ENCODE data around the gene CCNI2.

CCNI2 gene

DNA sequence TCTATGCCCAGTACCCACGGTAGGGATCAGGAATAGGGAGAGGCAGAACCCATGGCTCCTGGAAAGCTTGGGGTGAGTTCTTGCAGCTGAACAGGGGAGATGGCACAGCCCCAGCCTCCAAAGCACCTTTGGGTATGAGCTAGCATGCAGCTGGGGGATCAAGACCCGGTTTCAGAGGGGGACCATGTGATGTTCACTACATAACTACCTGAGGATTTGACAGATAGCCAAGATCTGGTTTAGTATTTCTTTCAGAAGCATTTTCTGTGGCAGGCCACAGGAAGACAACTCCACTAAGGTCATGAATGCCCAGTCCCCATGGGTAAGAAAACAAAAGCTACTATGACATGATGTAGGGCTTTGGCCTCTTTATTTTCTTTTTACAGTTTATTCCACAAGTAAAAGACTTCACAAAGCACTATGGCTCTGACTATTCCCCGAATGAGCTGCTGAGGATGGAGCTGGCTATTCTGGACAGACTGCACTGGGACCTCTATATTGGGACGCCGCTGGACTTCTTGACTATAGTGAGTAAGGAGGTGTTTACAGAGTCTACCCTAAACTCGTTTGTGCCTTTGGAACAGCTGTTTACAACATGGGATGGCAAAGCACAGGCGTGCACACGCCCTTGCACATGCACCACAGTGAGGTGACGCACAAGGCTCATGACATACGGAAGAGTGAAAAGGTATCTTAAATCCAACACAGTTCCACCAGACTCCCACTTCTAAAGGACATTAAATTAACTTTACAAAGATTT lies 3.4 kb downstream of the CCNI2 start:
- DNase-seq (ENCODE audit: low read depth): no peak

DNA sequence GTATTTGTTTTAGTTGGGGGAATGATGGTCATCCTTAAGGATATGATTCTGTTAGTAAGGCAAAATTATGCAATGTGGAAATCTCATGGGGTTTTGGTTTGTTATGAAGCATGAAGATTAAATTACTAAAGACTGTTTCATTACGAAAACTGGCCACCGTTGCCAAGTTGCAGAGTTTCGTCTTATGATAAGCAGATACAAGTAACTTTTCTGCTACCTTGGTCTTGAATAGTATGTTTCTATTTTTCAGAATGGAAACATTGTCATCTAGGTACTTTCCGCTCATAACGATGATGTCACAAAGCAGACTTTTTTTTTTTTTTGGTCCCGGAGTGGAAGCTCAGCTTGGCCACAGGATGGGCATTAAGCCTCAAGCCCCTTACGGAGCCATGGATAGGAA lies 4.2 kb downstream of the CCNI2 start:
- no peak for DNase-seq (ENCODE audit: low read depth)

DNA sequence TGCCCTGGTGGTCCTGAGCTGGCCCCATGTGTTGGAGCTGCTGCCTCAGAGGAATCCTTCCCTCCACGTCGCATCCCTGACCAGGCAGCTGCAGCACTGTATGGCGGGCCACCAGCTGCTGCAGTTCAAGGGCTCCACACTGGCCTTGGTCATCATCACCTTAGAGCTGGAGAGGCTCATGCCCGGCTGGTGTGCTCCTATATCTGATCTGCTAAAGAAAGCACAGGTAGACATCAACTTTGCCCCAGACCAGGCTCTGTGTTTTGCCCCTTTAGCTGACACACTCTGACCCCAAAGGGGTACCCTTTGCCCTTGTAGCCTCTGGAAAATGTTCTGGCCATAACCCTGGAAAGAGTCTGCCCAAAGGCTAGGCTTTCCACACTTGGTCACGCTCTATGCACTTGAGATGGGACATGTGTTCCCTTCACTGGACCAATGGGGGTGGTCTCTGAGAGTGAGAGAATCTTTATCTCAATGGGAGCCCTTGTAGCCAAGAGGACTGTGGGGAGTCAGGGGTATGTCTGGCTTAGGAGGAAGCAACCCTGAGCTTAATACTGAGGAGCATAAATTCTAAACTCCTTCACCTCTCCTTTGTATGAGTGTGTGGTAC lies 4.8 kb downstream of the CCNI2 start:
- no peak for DNase-seq (ENCODE audit: low read depth)

DNA sequence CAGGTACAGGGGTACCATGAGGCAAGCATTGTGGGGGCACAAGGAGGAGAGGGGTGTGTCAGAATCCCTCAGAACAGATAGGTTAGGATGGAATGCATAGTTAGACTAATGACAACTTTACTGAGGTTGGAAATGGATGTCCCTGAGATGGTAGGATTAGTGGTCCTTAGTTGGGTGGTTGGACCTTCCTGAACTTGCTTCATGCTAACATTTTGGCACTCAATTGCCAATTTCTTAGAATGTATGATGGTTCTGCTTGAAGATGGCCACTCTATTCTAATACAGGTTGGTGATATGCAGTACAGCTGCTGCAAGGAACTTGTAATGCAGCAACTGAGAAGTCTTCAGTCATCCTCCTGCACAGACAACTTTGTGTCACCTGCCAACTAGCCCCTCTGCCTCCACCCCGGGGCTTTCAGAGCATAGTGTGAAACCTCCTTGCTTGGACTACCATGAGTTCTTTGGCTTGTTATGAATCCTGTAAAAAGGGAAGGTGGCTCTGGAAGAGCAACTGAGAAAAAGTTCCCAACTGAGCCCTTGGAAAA lies 5.4 kb downstream of the CCNI2 start:
- DNase-seq (ENCODE audit: low read depth): no peak

DNA sequence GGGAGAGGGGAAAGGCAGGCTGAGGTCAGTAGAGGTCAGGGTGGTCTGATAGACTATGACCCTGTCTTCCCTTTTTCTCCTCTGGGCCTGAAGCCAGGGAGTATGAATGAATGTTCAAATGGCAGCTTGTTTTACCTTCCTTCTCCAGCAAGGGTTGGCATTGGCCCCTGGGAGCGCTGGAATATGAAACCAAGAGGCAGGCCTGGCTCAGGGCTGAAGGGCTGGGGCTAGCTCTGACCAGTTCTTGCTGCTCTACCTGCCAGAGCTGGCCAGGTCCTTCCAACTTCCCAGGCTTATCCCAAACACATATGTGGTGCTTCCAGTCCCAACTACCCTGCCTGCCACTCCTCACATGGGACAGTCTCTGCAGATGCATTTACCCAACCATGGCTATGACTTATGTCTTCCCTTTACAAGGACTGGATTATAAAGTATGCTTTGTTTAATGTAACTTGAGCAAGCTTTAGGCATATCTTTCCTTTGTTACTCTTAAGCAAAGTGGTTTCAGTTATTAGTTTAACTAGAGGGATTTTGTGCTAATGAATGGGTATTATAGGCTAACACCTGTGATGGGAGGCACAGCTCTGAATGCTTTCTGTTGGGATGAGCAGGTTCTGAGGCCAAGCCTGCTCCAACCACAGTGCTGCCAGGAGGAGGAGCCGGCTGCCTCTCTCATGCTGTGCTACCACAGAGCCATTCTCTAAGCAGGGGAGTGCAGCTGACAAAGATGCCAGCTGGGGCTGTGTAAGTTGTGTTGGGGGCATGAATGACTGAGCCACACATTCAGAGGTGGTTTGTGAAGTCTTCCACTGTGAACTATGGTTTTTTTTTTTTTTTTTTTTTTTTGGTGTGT lies 6.1 kb downstream of the CCNI2 start:
- peak; percentile 34 for DNase-seq (ENCODE audit: low read depth)

DNA sequence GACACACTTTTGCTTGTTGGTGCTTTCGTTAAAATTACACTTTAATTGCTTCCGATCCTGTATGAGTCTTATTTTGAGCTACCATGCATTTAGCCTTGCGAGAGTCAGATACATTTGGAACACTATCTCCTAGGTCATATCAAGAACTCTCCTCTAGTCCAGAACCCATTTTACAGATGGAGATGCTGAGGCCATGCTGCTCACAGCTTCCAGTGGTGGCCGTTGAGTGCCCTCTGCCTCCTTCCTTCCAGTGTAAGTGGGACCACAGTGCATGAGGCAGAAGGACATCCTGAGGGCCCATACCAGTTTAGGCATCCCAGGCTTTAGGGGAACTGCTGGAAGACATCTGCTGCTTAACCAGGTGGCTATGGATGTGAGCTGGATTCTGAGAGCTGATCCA lies 6.9 kb downstream of the CCNI2 start:
- no peak for DNase-seq (ENCODE audit: low read depth)

DNA sequence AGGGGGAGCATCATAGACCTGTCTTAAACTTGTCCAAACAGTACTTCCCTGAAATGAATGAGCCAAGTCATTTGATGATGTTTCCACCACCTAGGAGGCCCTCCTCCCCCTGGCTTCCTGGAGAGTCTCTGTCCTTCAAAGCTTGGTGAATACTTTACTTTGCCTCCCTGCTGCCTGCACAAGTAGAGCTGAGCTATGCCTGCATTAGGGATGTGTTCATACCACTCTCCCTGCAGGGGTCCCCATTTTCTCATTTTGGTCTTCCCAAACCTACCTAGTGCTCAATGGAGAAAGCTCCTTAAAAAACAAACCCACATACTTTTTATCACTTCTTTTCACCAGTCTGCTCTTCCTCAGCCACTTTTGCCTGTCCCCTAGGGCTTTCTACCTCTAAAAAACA lies 7.7 kb downstream of the CCNI2 start:
- DNase-seq (ENCODE audit: low read depth): peak; percentile 62

DNA sequence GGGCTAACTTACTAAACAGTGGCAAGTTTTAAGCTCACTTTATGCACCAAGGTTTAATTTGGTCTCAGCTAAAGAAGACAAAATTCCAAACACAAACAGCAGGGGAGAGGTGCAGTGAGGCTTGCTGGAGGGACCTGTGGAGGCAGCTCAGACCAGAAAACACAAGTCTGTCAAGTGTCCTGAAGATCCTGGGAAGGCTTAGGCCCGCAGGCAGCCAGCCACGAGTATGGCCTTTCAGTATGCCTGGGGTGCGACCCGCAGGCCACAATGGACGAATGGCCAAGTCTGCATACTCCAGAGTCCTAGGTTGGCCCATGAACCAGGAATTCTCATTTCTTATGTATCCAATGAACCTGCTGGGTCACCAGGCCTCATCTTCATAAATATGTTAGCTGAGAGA lies 9.3 kb downstream of the CCNI2 start:
- no peak for DNase-seq (ENCODE audit: low read depth)

DNA sequence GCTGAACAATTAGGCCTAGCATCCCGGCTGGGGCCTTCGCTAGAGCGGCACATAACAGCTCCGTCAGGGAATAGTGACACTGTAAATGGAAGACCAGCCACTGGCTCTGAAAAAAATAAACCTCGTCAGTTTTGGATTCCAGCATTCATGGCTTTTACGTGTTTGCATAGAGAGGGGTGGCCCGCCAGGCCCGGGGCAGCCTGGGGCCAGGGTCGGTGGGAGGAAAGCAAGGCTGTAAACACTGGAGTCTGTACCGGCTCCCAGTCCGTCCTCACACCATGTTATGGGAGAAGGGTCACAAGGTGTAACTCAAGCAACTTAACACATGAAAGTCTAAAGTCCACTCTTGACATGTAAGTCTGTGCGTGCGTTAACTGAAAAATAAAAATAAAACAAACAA lies 11.2 kb downstream of the CCNI2 start:
- no peak for DNase-seq (ENCODE audit: low read depth)

DNA sequence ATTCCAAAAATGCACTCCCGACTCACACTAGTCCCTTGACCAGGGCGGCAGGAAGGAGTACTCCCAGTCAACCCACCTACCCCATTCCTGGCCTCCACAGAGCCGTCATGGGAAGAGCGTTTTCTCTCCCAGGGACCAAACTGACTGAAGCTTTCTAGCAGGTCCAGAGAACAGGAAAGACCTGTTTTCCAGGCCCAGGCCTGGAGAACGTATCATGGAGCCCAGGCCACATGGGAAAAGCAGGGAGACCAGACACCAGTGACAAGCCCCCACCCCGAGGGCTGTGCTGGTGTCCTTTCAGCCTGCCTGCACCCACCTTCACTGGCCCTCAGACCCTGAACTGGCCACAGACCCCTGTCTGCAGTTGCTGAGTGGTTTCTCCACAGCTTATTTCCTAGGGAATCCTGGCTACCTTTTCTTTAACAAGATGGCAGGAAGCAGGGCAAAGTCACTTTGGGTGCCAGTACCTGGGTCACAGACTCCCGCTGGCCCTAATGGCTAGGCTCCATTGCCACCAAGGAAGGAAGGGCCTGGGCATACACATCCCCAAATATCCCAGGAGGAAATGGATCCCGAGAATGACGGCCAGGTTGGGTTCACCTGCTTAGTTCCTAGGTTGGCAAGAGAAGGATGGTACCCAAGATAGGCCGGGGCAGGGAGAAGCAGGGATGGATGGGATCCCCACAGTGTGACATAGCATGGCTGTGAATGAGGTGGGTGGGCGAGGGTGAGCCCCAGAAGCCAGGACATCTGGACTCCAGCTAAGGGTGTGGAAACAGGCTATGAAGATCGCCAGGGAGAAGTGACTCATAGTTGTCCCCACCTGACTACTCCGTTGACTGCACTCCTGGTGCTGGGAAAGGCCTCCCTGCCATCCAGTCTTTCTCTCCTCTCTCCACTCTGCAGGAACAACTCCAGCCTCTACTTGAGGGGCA lies 12.2 kb downstream of the CCNI2 start:
- DNase-seq (ENCODE audit: low read depth): no peak

DNA sequence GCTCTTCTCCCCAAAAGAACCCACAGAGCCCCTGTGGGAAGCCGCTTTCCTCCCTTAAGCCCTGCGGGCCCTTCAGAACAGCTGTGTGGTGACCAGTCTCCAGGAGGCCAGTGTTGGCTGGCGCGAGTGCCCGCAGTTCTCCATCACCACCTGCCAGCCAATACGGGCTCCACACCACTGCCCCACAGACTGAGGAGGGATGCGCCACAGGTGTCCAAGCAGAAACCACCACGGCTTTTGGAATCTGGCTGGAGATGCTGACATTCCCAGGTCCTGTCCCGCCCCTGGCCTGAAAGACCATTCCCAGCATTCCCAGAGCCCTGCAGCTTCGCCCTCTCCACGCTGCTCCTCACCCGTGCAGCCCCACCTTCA lies 12.8 kb downstream of the CCNI2 start:
- DNase-seq (ENCODE audit: low read depth): no peak

DNA sequence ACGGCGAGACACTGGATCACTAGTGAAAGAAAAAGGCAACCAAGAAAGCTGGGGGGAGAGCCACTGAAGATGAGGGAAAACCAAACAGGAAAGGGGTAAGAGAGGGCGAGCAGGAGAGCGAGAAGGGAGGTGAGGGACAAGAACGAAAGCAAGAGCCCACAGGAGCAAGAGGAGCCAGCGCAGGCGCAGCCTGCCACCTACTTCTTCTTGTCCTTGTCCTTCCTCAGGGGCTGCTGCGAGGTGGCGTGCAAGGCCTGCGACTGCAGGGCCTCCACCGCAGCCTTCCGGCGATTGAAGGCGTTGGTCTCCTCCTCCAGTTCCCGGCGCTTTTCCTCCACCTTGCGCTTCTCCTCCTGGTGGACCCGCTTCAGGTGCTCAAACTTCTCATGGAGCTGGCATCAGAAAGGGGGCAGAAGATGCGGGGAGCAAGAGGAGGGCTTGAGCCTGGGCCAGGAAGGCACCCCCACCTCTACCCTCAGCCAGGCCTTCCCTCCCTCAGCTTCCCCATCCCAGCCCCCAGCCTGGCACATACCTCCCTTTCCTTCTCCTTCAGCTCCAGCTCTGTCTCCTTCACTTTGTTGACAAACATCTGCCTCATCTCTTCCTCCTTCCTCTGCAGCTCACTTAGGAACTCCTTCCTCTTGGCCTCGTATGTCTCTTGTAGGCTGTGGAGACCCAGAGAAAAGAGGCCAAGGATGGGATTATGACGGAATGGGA lies 13.5 kb downstream of the CCNI2 start:
- DNase-seq (ENCODE audit: low read depth): no peak

DNA sequence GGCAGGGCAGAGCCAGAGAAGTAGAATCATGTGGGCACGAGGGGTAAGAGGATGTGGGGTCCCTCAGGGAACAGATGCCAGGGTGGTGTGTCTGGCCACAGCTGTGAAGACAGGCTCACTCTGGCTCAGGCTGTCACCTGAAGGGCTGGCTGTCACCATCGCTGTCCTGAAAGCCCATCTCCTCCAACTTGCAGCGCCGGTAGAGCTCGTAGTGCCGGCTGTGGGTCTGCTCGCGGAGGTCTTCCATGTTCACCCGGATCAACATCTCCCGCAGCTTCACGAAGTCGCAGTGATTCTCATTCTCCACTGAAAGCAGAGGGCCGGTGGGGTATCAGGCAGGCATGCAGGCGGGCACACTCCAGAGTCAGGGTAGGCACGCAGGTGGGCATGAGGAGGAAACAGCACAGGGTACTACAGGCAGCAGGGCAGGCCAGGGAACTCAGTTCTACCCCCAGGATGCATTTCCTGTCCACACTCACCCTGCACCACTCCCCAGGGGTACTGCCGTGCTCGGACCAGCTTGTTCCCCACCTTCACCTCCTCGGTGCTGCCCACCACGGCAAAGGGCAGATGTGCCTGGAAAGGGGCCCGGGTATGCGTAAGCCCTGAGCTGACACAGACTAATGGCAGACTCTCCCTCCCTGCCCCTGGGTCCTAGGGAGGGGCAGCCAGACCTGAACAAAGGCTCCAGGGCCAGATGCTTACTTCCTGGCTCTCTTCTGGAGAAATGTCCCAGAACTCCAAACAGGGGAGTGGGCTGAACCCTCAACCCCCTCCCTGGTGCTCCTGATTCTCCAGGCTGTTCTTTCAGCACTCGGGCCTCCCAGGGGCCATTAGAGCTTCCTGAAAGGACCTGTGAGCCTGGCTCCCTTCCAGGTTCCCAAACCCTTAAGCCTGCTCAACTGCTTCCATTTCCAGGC lies 14.4 kb downstream of the CCNI2 start:
- no peak for DNase-seq (ENCODE audit: low read depth)

DNA sequence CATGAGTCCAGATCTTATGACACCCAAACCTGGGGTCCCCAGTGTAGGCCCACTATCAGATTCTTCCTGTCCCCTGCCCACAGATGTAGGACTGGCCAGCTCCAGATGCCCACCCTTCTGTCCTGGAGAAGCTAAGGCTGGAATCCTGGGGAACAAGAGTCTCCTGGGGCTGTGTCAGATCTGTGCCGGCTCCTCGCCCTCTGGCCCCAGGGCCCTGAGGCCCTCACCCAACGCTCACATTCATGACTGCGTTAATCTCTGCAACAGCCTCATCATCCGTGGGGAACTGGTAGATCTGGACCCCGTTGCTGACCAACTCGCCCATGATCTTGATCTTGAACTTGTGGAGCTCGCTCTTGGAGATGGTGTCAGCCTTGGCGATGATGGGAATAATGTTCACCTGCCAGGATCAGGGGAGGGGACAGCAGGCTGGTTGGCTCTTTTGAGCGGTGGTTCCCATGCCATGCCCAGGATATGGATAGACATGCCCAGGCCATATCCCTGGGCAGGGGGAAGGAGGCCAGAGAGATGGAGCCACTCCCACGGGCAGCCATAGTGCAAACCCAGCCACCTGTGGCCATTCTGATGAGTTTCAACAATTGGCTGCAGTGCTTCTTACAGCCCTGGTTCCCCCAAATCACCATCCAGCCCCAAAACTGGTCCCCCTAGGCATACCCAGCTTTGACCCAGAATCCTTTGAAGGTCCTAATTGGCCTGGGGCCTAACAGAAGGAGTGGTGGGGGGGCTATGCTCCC lies 15.2 kb downstream of the CCNI2 start:
- no peak for DNase-seq (ENCODE audit: low read depth)

DNA sequence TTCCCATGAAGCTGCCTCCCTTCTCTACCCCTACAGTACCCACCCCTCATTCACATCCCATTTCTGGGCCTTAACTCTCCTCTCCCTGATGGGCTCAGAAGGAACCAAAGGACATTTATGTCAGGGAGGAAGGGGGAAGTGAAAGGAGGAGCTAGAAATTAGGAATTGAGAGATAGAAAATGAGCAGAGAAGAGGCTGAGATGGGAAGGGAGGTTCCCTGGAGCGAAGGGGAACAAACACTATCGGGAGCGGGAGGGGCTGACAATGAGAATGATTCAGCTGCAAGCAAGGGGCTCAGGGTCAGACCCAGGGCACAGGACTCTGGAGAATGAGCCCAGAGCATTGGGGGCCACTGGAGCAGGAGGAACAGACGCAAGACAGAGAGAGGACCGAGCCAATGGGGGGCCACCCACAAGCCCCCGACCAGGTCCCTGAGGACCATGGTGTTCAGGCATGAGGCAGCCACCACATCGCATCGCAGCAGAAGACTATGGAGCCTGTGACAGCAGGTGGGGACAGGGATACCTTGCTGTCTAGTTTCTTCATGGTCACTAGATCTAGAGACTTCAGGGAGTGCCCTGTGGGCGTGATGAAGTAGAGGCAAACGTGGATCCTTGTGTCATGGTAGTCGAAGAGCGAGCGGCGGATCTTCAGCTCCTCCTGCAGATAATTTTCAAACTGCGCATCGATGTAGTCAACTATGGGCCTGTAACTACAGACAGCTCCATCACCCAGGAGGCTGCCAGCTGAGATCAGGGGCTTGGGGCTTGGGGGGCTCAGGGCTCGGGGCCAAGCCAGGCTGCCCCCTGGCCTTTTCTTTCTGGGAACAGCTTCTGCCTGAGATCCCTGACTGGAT lies 16.2 kb downstream of the CCNI2 start:
- no peak for DNase-seq (ENCODE audit: low read depth)

DNA sequence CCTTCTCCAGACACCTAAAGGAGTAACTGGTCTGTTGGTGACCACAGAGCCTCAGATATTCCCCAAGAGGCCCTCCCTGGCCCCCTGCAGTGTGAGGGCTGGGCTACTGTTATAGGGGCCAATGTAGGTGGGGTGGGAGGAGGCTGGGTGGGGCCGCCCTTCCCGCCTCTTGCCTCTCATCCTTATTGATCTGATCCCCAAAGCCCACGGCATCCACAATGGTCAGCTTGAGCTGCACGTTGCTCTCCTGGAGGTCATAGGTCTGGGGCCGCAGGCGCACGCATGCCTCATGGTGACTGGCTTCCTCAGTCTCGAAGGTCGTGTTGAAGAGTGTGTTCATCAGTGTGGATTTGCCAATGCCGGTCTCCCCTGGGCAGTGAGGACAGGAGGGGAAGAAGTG lies 16.8 kb downstream of the CCNI2 start:
- DNase-seq (ENCODE audit: low read depth): no peak

DNA sequence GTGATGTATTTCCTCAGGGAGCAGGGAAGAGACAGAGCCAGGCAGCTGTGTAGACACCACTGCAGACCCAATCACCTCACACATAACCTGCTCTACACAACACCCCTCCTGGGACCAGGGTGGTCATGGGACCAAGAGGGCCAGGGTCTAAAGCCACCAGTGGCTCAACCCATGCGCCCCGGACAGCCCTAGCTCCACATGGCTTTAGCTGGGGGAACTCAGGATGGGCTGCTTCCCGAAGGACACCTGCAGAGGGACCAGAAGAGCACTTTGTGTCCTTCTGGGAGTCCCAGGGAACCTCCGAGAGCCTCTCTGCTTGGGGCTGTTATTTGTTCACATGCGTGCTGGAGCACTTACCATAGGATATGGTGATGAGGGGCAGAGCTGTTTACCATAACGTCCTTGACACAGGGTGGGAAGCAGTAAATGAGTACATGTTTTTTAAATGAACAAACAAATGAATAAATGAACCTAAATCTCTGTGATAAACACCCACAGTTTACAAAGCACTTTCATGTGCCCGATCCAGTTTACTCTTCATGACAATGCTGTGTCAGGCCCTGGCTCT lies 17.5 kb downstream of the CCNI2 start:
- DNase-seq (ENCODE audit: low read depth): no peak
